Amniotic stem cell (primary cell): ENCODE measurements around the gene TMEM127.
"Not testable (repeated sequence)": the region's sequence is repeated elsewhere in the genome, so short reads cannot be mapped to it uniquely, and the experiment has no call there.

Source experiments
- DNase-seq: peaks from one replicate; lab custom pipeline; 2025; lab: John Stamatoyannopoulos, UW

The TMEM127 gene

GRCh38 chr2:96240341-96241038 lies 25.3 kb downstream of the TMEM127 start:
- DNase-seq = no peak

- DNase-seq = no peak
These were observed 26.0 kb downstream of the TMEM127 start for GRCh38 chr2:96239745-96240264.

DNA sequence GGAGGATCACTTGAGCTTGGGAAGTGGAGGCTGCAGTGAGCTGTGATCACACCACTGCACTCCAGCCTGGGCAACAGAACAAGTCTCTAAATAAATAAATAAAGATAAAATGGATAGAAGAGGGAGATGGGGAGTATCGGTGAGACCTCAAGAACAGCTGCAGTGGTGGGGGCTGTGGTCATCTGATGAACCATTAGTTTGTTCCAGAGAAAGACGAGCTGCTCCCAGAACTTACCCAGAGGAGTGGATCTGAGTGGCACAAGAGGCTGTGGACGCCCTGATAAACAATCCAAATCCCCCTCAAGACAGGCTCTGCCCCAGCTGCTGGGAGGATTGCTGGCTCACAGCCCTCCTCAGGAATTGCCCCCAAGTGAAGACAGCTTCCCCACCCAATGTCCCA lies 26.7 kb downstream of the TMEM127 start:
- DNase-seq = no peak

DNA sequence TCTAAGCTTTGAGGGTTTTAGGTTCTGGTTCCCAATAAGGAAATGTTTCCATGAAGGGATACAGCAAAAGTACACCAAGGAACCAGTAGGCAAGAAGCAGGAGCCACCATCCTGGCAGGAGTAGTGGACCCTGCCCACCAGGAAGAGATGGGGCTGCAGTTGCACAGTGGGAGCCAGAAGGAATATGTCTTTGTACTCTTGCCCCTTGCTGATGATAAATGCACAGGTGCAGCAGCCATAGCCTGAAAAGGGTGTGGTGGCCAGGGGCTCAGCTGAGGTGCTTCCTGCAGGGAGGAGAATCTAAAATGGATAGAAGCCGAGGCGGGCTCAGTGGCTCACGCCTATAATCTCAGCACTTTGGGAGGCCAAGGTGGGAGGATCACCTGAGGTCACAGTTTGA lies 27.5 kb downstream of the TMEM127 start:
- DNase-seq = no peak

GRCh38 chr2:96236882-96237281 lies 28.9 kb downstream of the TMEM127 start:
- no peak for DNase-seq

DNA sequence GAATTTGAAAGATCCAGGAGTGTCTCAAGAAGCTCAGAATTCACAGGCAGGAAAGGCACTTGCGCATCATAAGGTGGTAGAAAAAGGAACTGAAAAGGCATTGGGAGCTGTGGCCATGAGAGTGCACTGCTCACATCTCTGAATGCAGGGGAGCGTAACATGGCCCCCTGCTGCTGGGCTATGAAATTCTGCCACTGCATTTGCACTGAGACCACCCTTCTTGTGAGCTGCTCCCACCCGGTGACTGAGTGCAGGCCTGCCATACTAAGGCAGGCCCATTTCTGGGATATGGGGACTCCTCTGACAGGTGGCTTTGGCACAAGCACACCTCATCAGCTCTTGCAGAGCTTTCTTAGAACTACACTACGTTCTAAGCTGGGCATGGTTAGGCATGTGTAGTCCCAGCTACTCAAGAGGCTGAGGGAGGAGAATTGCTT lies 31.9 kb downstream of the TMEM127 start:
- DNase-seq = no peak

DNA sequence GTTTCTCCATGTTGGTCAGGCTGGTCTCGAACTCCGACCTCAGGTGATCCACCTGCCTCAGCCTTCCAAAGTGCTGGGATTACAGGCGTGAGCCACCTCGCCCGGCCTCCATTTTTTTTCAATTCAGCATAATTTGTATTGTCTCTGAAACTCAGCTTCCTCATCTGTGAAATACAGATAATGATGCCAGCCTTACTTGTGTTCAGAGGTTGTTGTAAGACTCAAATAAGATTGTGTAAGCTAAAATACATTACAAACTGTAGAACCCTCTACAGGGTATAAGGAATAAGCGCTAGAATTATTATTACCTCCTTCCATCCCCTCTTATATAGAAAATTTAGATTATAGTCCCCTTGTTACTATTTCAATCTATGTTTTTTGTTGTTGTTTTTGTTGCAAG lies 32.4 kb downstream of the TMEM127 start:
- DNase-seq = no peak

DNA sequence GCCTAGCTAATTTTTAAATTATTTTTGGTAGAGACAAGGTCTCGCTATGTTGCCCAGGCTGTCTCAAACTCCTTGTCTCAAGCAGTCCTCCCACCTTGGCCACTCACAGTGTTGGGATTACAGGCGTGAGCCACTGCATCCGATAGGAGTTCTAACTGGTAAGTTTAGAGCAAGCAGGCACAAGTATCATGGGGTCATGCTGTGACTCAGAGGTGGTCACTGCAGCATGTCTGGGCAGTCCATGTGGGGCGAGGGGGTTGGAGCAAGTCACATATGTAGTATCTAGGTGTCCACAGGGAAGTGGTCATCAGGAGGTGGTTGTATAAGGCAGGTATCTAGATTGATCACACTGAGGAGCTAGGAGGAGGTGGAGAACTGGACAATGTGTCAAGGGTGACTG lies 34.5 kb downstream of the TMEM127 start:
- no peak for DNase-seq

DNA sequence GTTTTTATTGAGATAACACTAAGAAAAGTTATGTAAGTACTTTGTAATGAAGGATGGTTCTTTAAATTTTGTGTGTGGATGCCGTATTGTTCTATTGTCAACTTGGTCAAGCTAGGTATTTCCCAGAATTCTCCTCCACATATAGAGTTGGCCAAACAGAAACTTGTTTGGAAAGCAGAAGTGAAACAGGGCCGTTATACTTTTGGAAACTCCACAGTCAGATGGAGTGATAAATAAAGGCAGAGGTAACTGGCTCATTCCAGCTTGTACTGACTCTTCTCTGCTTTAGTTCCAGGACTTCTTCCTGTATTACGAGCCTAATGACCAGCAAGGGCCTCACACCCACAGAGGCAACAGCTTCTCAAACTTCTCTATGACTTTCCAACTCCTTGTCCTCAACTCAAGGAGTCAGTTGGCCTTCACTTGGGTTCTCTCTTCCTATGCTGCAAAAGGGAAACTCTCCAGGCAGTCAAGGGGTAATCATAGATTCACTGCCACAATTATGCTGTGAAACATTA lies 40.7 kb downstream of the TMEM127 start:
- DNase-seq = no peak

DNA sequence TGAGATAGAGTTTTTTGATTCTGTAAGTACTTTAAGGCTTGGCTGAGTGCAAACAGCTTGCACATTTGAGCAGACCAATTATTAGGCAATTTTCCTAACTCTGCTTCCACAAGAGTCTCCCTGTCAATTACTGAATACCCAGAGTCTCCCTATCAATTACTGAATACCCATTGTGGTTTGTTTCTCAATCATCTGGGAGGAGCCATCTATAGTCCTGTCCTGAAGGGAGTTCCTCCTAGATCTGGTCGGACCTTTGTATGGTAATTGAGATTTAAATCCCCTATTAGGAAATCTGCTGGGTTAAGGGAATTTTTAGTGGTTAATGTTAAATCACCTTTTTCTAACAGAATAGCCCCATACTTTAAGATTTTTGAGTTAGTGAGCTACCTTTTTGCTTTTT lies 44.7 kb downstream of the TMEM127 start:
- not testable (repeated sequence) for DNase-seq

- DNase-seq = not testable (repeated sequence)
These were observed 45.8 kb downstream of the TMEM127 start for GRCh38 chr2:96219959-96220358.

DNA sequence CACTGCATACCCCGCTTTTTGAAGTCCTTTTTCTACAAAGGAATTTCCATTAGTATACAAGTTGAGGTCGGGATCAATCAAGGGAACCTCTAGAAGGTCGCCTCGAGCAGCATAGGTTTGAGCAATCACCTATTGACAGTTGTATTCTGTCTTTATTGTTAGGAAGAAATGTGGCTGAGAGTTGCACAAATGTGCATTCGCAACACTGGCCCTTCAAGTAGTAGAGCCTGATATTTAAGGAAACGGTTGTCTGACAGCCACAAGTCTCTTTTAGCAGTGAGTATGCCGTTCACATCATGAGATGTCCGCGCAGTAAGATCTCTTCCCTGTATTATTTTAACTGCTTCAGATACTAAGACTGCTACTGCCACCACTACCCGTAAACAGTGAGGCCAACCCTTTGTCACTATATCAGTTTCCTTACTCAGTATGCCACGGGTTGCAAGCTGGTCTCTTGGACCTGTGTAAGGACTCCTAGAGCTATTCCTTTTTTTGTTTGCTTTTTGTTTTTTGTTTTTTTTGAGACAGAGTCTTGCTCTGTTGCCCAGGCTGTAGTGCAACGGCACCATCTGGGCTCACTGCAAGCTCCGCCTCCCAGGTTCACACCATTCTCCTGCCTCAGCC lies 47.2 kb downstream of the TMEM127 start:
- DNase-seq = no peak

GRCh38 chr2:96214554-96214953 lies 51.2 kb downstream of the TMEM127 start:
- DNase-seq = no peak

DNA sequence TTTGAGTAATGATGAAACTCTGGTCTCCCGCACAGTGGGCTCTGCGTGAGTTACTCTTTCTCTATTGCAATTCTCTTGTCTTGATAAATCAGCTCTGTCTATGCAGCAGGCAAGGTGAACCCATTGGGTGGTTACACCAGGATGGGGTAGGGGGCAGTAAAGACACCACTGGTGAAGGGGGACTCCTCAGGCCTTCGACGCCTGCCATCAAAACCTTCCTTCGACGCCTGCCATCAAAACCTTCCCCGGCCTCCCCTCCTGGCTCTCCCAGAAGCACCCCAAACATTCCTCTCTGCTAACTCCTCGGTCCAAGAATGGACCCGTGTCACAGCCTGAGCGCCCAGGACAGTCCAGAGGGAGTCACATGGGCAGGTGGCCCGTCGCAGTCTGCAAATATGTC lies 52.4 kb downstream of the TMEM127 start:
- no peak for DNase-seq

GRCh38 chr2:96212339-96212738 lies 53.5 kb downstream of the TMEM127 start:
- no peak for DNase-seq

GRCh38 chr2:96209729-96210085 lies 56.1 kb downstream of the TMEM127 start:
- DNase-seq = no peak

- DNase-seq = no peak
These were observed 56.6 kb downstream of the TMEM127 start for GRCh38 chr2:96209011-96209728.

GRCh38 chr2:96208143-96209010 lies 57.4 kb downstream of the TMEM127 start, which contains the start of gene STARD7:
Gene STARD7 (minus strand): TSS chr2:96208827. CDS start chr2:96208434, 393 bp downstream.
- DNase-seq = peak; percentile 89

GRCh38 chr2:96207774-96208142 lies 58.0 kb downstream of the TMEM127 start:
- no peak for DNase-seq

- DNase-seq = no peak
These were observed 58.6 kb downstream of the TMEM127 start for GRCh38 chr2:96207073-96207773.

GRCh38 chr2:96205888-96206287 lies 59.9 kb downstream of the TMEM127 start:
- DNase-seq = no peak
